Fibroblast of skin of left quadriceps (primary cell): ENCODE results near the gene ENO4.
A peak's percentile ranks its signal among the peaks of the same experiment; 100 is the strongest.

Source experiments
- DNase-seq, 2 experiments: peaks; one replicate each; pipeline ENCODE4 v3.0.0-alpha.2; 2013; ENCODE audit warnings: low read depth in 2 of 2

ENO4 gene

DNA sequence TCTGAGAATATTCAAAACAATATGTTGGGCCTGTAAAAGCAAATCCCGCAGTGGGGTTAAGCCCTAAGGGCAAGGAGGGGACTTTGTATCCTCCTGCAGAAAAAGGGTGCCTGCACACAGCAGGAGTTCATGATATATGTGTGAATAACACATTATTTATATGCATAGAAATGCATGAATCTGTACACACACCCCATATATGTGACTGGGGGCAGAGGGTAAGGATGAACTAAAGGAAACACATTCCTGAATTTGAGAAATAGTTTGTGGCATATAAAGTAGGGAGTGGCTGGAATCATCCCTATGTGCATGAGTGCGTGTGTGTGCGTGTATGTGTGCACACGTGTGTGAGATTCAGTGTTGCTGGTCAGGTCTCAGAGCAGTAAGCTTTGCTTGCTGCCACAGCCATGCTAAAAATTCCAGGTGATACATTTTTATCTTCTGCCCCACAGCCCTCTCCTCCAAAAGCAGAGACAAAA is 18.9 kb downstream of the ENO4 start:
- DNase-seq: no peak

DNA sequence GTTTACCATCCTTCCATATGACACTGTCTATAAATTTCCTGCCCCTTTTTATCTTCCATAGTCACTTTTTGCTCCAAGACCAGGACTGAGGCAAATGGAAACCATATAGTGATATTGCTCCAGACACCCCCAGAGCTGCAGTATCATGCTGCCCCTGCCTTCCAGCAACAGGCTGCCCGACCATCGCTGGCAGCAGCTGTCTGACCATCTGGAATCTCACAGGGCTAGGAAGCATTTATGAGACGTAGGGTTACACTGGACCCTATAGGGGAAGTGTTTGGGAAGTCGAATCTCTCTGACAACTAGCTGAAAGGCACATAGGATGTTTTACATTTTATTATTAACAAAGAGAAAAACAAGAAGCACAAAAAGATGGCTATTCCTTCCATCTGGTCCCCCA is 19.4 kb downstream of the ENO4 start:
- no peak for DNase-seq

DNA sequence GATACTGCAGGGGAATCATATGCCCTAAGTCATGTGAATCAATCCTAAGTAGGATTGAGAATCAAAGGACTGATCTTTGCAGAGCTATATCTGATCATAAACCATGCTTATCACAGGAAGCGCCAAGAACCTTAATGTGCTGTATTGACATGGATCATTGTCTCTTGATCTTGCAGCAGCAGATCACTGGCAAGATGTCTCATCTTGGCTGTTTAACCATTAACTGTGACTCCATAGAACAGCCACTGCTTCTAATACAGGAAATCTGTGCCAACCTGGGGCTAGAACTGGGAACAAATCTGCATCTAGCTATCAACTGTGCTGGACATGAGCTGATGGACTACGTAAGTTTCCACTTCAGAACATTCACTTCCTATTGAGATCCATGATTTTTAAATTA is 21.6 kb downstream of the ENO4 start:
- no peak for DNase-seq

DNA sequence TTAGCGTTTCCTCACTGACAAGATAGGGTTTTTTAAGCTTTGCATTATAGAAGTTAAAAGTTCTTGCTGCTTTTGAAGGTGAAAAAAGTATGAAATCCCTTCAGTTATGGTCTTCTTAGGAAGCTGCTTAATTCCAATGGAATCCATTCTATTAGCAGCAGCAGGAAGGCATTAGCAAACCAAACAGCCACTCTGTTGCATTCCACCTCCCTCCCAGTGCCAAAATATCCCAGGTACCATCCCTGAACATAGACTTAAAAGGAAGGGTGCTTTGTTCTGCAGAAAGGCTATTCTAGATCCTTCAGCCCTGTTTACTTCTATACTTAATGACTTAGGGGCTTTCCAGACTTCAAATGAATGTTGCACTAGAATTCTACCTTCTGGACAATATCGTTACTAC is 23.8 kb downstream of the ENO4 start:
- DNase-seq: no peak

DNA sequence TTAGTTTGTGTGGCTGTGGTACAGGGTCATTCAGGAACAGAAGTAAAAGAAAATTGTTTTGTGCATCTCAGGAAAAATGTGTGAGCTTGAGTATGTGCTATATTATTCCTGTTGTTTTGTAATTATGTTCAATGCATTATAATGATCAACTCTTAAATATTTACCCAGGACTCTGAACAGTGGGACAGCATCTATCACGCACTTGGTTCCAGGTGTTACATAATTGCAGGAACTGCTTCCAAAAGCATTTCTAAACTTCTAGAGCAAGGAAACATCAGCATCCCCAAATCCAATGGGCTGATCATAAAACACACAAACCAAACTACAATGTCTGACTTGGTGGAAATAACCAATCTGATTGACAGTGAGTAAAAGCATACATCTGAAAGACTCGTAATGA is 26.6 kb downstream of the ENO4 start:
- DNase-seq: no peak

DNA sequence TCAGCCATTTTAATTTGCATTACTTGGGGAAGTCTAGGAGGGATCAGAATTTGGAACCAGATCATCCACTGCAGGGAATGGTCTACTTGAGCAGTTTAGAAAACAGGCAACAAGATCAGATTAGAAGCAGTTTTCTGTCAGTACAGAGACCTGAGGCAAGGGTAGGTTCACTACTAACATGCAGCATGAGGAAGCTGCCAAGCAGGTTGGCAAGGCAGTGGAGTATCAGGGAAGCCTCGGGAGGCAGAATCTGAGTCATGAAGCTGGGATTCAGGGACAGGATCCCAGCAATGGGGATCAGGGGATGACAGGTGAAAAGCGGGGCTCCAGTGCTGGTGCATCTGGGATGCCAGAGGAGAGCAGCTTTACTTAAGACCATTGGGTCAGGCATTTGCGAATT is 28.1 kb downstream of the ENO4 start:
- DNase-seq: no peak

DNA sequence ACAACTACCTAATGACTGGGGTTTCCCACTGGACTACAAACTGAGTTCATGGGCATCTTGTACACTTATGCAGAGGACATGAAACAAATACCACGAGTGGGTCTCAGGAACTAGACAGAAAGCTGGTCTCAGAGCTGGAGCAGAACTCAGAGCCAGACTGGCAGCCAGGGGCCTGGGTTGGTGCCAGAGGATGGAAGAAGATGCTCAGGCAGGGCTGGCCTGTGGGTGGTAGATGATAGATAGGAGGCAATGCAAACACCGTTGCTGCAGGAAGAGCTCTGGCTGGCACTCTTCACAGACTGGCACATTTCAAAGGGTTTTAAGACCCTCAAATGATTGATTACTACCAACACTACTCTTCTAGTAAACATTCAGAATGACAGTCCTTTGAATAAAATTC is 28.8 kb downstream of the ENO4 start:
- DNase-seq: no peak

DNA sequence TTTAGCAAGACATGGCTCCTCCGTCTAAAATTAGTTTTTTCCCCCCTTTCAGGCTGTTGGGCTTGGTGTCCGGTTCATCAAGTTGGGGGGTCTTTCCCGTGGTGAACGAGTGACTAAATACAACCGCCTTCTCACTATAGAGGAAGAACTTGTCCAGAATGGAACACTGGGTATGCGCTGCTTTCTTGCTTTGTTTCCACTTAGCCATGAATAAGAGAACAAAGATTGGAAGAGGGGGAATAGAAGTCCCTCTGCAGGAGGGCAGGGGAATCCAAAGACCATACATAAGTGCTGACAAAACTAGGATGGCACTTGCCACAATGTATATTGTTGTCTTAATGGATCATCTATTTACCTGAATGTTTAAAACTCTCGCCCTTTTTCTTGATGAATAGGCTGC is 30.5 kb downstream of the ENO4 start:
- no peak for DNase-seq

DNA sequence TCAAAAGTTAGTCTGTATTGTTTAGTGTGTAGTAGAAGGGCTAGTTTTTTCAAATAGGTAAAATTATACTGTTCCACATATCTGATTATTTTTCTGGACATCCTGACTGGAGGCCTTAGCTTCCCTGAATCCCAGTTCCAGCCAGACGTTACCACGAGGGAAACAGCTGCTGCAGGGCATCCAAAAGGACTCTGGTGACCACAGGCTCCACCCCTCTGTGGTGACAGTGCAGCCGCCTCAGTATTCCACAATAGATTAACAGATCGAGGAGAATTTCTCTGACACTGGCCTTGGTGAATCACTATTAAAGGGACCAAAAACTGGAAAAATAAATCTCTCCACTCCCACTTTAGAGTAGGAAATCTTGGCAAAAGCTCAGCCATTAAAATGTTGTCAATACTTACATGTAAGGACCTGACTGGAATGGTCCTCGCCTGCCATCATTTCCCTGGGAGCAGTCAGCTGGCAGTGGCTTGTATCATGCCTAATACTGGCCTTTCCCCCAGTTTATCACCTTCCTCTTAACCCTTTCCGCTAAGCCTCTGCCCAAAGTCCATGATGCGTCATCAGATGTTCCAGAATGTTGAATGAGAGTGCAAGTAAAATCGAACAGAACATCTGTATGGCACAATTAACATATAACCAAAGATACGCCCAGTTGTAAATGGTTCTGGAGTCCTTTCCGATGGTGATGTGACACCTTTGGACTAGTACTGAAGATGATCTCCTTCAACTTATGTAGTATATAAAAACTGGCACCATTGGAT is 31.6 kb downstream of the ENO4 start:
- DNase-seq: no peak

DNA sequence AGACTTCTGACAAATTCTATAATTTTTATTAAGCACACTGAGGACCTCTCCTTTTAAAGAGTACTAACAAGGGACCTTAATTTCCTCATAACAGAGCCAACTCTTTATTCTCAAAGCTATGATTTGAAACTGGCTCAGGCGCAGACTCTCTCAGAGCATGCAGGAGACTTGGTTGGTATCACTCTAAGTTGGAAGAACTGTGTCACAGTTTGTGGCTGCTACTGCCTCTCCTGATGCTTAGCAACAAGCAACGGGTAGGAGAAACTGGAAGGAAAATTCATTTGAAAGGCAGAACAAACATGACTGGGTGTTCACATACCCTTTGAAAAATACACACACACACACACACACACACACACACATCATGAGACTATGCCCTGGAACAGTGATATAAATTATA is 33.3 kb downstream of the ENO4 start:
- no peak for DNase-seq

DNA sequence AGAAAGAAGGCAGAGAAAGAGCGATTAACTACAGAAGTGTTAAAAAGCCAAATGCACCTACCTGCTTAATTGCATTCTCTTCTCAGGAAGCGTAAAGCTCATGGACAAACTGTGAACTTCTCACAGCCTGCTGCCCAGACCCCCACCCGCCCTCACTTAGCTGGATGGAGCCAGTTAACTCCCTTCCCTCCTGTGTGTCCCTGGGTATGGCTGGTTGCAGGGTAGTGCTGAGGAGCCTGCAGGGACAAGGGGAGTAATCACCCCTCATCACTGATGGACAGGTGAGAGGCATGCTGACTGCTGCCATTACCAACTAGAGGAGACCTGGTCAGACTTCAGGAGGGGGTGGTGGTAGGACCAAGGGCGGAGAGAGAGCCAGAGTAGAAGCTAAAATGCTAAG is 37.5 kb downstream of the ENO4 start:
- DNase-seq: no peak

DNA sequence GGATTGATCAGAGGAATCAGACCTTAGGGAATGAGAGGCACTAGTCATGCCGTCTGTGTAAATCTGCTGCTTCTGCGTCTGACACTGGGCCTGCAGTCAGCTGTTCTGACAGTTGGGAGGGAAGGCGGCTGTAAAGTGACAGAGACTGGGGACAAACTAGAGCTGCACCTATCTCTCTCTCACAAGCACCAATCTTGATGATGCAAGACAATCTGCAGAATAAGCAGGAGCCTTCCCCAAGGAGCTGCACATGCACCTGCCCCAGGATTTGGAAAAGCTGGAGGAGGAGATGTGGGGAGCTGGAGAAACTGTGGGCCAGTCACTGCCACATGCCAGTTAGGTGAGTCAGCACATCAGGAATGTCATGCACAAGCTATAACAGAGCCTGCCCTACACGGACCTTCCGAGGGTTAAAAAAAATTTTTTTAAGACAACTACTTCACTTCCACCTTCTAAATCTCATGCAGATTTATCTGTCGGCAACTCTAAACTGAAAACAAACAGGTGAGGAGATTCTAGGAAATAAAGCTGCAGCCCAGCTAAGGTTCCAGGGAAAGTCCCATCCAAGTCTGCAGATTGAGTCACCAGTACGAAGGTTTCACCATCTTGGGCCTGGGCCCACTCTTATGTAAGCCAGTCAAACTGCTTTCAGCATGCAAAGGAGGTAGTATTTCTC is 39.2 kb downstream of the ENO4 start:
- DNase-seq: peak; percentile 39

DNA sequence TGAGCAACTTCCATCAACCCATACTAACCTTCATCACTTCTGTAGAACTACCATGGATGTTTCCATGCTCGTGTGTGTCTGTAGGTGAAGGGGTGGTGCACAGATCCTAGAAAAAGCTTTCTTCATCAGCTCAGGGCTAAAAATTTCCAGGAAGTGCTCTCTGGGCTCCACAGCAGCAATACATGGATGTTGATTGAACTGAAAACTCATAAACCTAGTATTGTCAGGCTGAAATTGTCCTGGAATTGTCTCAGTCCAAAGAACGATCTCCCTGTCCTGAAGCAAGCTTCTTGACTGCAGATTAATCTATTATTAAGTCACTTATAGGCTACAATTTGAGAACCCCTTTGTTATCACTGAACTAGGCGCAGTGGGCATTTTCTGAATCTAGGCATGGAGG is 39.8 kb downstream of the ENO4 start:
- DNase-seq: no peak

DNA sequence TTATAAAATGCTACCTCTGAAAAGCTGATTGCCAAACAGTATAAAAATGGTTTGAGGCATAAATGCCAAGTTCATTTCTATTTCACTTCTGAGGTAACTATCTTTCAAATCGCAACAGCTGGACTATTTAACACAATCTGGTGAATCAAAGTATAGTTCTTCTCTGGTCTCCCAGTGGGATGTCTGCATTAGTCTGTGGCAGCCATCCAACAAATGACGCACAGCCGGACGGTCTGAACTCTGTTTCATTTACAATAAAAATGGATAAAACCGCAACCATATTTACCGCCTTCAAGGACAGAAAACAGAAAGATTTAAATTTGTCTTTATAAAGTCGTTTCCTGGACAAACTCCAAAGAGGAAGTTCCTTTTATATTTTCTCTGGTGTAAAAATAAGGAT is 41.9 kb downstream of the ENO4 start:
- peak; percentile 89 to 90 for DNase-seq

DNA sequence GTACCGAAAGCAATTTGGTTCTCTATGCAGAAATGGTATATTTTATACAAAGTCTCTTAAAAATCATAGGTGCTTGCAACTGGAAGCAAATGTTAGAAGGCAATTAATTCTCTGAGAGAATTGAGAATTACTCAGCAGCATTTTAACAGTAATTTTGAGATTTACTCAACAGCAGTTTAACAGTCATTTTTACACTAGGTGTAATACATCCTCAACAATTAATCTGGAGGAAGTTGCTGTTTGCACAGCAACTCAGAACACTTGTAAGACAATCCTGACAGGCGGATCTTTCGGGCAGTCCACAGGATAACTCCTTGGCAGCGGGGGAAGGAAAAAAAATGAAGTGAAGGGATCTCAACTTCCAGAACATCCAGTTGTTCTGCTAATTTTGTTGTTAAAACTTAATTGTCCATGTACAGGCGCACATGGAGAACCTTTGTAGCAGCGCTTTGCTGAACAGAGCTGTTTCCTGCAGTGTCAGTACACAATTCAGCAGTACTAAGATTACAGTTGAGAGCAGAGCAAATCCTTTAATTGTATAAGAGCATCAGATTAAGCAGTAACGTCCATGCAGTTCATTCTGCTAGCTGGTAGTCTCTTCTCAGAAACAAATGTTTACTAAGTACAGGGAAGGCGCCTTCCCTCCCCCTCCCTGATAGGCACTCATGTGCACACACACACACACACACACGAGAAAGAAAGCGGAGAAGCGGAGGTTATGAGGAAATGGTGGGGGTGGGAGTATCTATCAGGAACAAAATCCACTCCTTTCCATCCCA is 43.8 kb downstream of the ENO4 start:
- no peak for DNase-seq

DNA sequence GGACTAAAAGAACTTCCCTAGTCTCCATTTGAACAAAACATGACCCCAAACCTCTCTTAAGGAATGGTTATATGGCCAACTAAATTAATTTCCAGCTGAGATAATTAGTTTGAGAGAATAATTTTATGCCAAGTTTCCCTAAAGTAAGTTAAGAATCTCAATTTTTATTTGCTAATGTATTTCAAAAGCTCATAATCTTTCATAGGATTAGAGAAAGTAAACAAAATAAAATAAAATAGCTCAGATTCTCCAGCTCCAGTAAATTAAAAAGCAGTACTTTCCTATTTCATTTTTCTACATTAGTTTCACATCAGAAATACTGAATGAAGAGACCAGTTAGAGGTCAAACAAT is 44.4 kb downstream of the ENO4 start:
- DNase-seq: no peak

DNA sequence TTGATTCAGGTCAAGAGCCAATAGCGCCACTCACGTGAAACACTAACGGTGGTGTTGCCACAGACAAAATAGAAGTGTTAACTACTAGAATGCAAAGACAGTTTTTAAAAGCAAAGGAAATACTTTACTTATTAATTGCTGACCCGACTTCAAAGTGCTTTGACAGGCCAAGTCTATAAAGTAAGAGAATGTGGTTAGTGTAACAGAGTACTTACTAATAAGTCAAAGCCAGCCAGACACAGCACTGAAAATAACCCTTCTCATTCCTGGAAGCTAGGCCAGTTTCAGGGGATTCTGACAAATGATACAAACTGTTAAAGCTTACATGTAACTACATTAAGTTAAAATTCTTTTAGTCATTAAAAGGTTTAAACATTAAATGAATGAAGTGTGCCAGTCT is 50.3 kb downstream of the ENO4 start:
- no peak for DNase-seq

DNA sequence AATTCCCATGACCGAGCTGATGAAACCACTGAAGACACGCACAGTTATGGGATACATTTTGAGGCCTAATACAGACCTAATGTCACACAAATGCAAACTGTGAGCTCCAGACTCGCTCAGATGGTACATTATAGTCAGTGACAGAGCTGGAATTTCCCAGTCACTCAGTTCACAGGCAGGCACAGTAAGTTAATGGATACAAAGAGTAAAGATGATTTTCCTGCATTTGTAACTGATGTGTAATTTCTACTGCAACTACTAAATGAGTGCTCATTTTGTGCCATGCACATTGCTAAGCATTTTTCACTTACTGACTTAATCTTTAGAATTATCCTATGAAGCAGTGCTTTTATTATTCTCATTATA is 56.5 kb downstream of the ENO4 start:
- no peak for DNase-seq

DNA sequence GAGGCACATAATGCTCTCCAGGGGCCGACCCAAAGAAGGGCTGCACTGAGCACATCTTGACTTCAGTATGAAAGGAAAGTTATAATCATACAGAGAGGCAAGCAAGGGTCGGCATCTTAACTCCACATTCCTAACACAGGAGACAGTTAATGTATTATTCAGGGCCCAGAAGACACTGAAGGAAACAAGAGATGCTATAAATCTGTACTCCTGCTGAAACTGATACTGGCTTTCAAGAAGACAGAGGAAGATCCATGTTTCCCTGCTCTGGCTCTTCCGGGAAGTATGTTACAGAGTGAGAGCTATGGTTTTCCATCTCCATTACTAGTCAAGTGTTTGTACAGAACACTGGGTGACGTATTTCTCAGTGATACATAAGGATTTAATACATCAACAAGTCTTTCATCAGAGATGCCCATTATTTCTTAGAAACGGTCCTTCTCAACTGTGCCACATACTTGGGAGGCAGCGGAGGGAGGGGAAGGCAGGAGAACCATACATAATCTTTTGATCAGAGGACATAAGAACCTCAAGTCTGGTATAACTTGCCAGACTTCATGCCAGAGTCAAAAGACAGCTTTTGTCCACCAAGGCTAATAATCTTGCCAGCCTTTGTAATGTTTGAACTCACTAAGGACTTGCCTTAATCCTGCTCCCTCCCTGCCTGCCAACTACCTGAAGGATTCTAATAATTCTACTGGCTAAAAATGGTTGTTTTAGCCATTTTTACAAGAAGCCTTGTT is 58.1 kb downstream of the ENO4 start:
- DNase-seq: no peak

DNA sequence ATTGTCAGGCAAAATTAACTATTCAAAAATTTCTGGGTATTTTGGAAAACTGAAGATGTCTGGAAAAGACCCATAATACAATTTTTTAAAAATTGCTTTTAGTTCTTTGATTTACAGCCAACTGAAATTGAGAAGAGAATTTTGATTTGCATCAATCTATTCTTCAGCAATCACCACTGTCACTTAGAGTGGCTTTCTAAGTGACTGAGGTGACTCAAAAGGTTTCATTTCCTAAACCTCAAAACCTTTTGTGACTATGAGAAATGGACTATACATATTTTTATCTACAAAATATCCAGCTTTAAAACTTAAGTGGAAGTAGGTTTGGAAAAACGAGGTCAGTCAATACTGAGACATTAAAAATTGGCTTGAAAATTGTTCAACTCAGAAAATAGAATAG is 60.0 kb downstream of the ENO4 start:
- no peak for DNase-seq

DNA sequence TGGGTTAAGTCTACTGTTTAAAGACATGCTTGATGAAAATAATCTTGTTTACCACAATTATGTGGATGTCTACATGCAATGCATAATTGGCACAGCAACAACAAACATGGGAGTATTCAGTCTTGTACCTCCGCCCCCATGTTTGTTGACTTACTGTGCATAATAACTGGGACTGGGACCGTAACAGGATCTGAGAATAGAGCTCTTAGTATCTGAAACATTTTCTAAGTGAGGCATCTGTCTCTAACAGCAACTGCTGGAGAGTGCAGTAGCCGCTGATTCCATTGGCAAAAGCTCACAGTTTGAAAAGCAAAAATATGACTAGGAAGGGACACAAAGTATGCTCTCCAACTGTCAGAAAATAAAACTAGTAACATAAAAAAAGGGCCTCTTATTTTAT is 61.6 kb downstream of the ENO4 start:
- no peak for DNase-seq

DNA sequence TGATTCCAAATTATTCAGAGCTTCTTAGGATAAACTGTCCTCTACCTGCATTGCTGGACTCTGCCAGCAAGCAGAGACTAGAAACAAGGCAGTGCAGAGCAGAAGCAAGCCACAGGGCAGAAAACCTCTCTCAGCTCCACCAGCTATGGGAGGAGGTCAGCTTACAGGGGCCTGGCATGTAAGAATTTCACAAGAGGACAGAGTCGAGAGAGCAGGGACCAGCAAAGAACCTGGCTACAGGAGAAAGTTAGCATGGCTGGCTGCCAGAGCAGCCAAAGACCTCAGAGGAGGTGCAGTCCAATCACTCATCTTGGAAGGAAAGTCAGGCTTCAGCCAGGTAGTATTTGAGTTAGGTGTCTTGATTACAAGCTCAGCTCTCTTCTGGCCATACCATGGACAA is 62.9 kb downstream of the ENO4 start:
- DNase-seq: no peak
